Measurements from ENCODE around the gene KLC1.

The KLC1 gene

DNA sequence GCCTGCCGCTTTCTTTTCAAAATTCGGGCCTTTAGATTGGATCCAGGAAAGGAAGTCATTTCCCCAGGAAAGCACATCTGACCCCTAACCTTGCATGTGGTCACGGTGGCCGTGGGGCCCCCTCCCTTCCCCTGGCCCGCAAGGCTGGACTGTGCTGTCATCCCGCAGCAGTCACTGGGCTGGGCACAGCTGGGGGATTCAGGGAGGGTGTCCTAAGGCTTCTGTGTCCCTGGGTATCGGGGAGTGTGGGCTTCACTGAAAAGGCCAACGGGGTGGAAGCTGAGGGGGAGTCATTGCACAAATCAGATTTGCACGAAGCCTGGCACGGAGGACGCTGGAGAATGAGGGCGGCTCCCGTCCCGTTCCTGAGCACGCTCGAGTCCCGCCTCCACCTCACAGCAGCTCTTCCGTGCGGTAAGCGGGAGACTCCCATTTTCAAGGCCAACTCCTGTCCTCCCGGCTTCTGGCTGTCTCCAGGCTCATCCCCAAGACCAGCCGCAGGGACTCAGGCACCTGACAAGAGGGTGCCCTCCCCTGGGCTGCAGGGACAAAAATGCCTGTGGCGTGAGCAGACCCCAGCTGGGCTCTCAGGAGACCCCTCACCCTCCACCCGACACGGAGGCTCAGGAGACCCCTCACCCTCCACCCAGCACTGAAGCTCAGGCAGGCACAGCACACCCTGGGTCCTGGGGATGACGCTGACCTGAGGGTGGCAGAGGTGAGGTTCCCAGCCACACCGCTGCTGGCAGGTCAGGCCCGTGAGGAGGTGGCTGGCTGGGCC, 76.7 kb downstream of the KLC1 start:
- no peak overlapping the region for H3K4me3 Mint-ChIP-seq
- no peaks in the 10 kb centered on the region for H3K9me3 Mint-ChIP-seq
- peaks cover under 1% of the 10 kb centered on the region for H3K4me1 Mint-ChIP-seq (ENCODE audit: low read depth)
- H3K36me3 Mint-ChIP-seq (ENCODE audit: low read depth), result peaks cover 91% of the 10 kb centered on the region
- H3K27me3 Mint-ChIP-seq, result no peaks in the 10 kb centered on the region
- peak overlapping the region; percentile 67 for H3K27ac Mint-ChIP-seq
- DNase-seq, result no peak

DNA sequence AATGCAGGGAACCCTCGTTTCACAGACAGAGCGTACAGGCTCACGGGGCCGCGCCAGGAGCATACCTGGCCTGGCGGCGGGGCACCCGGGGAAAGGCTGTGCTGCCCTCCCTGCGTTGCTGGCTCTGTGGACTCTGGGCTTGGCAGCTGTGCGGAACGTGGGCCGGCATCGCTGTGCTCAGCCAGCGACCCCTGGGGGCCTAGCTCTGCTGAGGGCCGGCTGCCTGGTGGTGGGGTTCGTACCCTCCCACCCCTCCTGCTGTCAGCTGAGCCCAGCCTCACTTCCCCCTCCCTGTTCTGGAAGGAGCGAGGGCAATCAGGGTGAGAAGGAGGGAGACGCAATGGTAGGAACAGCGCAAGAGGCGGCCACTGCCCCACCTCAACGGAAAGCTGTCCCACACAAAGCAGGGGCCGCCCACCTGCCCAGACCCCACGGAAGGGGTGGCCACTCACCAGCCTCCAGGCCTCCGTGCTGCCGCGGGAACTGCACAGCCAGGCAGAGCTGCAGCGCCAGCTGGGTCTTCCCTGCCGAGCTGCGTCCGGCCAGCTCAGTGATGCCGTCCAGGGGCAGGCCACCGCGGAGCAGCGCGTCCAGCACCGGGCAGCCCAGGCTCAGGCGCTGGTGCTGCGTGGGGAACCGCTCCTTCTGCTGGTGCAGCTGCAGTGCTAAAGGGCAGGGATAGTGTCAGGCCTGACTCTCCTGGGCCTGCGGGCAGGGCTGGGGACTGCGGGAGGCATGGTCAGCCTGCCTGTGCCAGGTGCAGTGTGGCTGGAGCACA, 77.7 kb downstream of the KLC1 start:
- Mint-ChIP-seq H3K4me1 (ENCODE audit: low read depth) (peaks cover 8% of the 10 kb centered on the region), H3K27ac (no peak overlapping the region)
- no peak for DNase-seq

DNA sequence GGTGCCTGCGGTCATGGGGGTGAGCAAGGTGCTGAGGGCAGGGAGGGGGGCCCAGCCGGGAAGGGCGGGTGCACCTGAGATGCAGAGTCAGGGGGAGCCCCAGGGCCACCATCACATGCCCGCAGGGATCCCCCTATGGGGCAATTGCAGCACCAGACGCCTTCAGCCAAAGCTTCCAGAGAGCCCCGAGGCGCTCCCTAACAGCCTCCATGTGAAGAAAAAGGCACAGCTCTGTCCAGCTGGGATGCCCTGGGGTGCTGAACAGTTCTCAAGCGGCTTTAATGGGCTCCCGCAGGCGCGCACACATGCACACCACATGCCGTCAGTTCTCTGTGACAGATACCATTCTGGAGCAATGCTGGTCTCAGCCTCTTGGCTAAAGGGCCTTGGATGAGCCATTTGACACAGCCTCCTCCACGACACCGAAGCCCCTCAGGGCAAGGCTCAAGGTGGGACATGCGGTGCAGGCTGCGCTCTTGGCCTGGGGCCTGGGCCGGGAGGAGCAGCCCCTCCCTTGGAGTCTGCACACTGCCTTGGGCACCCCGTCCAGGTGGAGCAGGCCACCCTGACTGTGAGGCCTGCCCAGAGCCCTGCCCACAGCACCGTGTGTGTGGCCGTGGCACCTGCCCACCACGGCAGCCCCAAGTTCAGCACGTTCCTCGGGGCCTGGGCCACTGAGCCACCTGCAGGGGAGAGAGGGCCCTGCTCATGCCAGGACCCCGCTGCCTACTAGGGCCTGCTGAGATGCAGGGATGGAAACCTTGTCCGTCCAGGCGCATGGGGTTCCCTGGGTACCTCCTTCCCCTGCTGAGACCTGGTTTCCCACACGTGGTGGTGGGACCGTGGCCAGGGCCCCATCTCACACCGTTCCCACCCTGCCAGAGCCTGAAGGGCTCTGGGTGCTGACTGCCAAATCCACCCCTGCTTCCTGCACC, 78.6 kb downstream of the KLC1 start:
- H3K36me3 Mint-ChIP-seq (ENCODE audit: low read depth), result peaks cover 91% of the 10 kb centered on the region
- no peaks in the 10 kb centered on the region for H3K27me3 Mint-ChIP-seq
- peak overlapping the region; percentile 40 for H3K27ac Mint-ChIP-seq
- peaks cover 14% of the 10 kb centered on the region for H3K4me1 Mint-ChIP-seq (ENCODE audit: low read depth)
- no peak overlapping the region for H3K4me3 Mint-ChIP-seq
- H3K9me3 Mint-ChIP-seq, result no peaks in the 10 kb centered on the region
- DNase-seq, result no peak

More for the DNA sequence above, 77.7 kb downstream of the KLC1 start:
- Mint-ChIP-seq H3K36me3 (ENCODE audit: low read depth) (peaks cover 92% of the 10 kb centered on the region), H3K9me3 (no peaks in the 10 kb centered on the region), H3K4me3 (no peak overlapping the region), H3K27me3 (no peaks in the 10 kb centered on the region)

DNA sequence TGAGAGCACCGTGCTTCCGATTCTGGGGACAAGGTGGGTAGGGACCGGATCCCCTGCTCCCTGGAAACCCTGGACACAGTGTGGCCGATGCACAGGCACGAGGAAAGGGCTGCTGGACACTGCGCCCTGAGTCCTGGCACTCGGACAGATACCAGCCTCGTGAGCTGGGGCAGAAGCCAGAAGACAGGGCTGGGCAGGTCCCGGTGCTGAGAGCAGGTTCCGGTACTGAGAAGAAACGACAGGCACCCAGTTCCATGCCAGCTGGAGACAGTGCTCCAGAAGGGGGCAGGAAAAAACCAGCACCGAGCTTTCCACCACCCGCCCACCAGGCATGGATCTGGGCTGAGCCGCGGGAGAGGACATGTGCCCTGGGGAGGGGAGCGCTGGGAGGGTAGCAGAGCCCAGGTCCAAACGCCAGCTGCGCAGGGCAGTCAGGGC, 79.8 kb downstream of the KLC1 start:
- H3K36me3 Mint-ChIP-seq (ENCODE audit: low read depth), result peaks cover 91% of the 10 kb centered on the region
- peak overlapping the region; percentile 72 for H3K27ac Mint-ChIP-seq
- H3K9me3 Mint-ChIP-seq, result no peaks in the 10 kb centered on the region
- no peak for DNase-seq
- no peak overlapping the region for H3K4me3 Mint-ChIP-seq
- H3K4me1 Mint-ChIP-seq (ENCODE audit: low read depth), result peaks cover 26% of the 10 kb centered on the region
- no peaks in the 10 kb centered on the region for H3K27me3 Mint-ChIP-seq

DNA sequence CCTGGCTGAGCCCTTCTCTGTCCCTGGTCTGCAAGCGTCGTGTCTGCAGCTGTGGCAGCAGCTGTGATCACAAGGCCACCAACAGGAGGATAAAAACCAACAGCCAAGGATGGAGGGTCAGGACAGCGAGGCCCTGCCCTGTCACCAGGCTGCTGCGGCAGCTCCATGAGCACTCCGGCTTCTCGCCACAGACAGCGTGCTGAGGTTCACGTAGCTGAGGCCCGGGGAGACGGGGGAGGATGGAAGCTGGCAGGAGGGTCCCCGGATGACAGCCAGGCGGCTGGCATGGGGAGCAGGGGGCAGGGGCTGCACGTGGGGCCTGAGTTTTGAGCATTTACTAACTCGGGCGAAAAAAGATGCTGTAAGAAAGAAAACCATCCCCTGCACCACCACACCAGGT, 80.8 kb downstream of the KLC1 start:
- peaks cover 31% of the 10 kb centered on the region for H3K4me1 Mint-ChIP-seq (ENCODE audit: low read depth)
- H3K36me3 Mint-ChIP-seq (ENCODE audit: low read depth), result peaks cover 90% of the 10 kb centered on the region
- no peak overlapping the region for H3K4me3 Mint-ChIP-seq
- no peak overlapping the region for H3K27ac Mint-ChIP-seq
- H3K9me3 Mint-ChIP-seq, result no peaks in the 10 kb centered on the region
- no peak for DNase-seq
- no peaks in the 10 kb centered on the region for H3K27me3 Mint-ChIP-seq

DNA sequence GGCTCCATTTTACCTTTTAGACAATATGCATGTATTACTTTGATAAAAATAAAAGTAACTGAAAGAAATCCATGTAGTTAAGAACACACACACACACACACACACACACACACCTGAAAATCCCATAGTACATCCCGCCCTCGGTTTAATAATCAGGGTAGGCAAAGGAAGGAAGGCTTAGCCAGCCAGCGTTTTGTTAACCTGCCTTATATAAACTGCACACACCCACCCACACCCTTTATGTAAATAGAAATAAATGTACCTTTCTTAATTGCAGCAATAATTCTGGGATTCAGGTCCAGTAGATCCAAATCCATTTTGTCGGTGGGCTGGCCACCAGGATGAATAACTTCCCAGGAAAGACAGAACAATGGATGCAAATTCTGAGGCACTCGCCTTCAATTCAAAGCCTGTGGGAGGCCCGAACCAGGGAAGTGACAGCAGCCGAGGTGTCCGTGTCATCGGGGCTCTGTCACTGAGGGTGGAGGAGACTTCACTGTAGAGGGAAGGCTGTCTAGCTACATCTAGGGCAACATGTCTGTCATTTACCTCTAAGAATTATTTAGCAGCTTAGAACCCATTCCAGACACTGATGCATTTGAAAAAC, 81.9 kb downstream of the KLC1 start:
- Mint-ChIP-seq H3K27ac (peak overlapping the region; percentile 55), H3K27me3 (no peaks in the 10 kb centered on the region), H3K36me3 (ENCODE audit: low read depth) (peaks cover 83% of the 10 kb centered on the region), H3K9me3 (no peaks in the 10 kb centered on the region), H3K4me3 (no peak overlapping the region), H3K4me1 (ENCODE audit: low read depth) (peaks cover 34% of the 10 kb centered on the region)
- no peak for DNase-seq

DNA sequence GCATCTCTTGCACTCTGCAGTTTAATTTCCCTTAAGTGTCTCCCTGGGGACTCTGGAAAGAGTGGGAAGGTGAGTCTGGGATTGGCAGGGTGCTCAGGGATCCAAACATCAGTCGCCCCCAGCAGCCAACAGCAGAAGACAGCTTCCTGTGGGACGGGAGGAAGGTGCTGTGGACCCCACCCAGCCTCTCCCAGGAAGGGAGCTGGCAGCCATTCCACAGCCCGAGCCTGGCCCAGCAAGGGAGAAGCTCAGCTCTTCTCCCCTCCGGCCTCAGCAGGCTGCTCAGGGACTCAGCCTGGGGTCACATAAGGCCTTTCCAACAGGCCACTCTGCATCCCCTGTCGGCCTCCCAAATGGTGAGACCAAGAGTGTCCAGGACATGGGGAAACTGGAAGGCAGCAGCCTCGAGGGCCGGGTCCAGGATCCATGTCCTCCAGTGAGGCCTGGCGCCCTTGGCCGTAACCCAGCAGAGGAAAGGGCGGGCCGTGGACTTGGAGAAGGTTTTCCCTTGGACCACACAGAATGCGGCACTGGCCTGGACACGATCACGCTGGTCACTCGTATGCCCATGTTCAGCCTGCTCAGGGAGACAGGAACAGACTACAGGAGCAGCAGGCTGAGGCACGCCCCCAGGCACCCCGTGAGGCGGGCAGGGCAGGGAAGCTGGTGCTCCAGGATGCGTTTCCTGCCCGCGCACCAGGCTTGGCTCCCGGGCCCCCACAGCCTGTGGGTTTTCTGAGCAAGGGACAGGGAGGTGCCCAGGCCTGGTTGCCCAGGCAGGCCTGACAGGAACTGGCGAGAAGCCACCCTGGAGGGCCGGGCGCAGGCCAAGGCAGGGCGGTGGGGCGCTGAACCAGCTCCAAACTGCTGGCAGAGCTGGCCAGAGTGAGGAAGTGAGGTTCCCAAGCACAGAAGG, 82.8 kb downstream of the KLC1 start:
- no peak for DNase-seq
- H3K27ac Mint-ChIP-seq, result peak overlapping the region; percentile 96
- H3K4me1 Mint-ChIP-seq (ENCODE audit: low read depth), result peaks cover 38% of the 10 kb centered on the region
- no peaks in the 10 kb centered on the region for H3K27me3 Mint-ChIP-seq
- H3K36me3 Mint-ChIP-seq (ENCODE audit: low read depth), result peaks cover 74% of the 10 kb centered on the region
- H3K4me3 Mint-ChIP-seq, result no peak overlapping the region
- no peaks in the 10 kb centered on the region for H3K9me3 Mint-ChIP-seq

DNA sequence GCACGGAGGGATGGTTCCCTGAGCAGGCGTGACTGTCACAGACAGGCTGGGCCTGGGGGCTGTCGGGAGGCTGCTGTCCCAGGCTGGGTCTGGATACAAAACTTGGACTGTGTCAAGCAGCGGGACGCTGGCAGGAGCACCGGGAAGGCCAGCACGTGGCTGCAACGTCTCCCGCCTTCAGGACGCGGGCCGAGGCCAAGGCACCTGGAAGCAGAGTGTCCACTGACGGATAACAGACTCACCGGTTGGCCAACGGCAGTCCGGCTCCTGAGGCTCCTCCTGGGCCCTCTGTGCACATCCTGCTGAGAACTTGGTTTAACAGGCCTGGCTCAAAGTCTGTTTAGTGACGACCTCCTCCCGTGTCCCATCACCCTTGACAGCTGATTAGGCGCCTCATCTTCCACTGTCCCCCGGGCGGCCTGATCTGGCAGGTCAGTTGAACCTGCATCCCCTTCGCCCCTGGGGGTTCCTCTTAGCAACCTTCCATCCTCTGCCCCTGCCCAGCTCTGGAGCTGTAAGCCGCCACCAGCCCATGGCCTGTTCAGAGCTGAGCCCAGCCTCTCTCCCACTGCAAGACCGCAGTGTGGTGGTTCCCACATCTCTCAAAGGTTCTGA, 83.7 kb downstream of the KLC1 start:
- Mint-ChIP-seq H3K9me3 (no peaks in the 10 kb centered on the region), H3K4me3 (peak overlapping the region; percentile 18), H3K27me3 (no peaks in the 10 kb centered on the region), H3K36me3 (ENCODE audit: low read depth) (peaks cover 67% of the 10 kb centered on the region), H3K27ac (peak overlapping the region; percentile 96), H3K4me1 (ENCODE audit: low read depth) (peaks cover 48% of the 10 kb centered on the region)
- DNase-seq, result no peak

DNA sequence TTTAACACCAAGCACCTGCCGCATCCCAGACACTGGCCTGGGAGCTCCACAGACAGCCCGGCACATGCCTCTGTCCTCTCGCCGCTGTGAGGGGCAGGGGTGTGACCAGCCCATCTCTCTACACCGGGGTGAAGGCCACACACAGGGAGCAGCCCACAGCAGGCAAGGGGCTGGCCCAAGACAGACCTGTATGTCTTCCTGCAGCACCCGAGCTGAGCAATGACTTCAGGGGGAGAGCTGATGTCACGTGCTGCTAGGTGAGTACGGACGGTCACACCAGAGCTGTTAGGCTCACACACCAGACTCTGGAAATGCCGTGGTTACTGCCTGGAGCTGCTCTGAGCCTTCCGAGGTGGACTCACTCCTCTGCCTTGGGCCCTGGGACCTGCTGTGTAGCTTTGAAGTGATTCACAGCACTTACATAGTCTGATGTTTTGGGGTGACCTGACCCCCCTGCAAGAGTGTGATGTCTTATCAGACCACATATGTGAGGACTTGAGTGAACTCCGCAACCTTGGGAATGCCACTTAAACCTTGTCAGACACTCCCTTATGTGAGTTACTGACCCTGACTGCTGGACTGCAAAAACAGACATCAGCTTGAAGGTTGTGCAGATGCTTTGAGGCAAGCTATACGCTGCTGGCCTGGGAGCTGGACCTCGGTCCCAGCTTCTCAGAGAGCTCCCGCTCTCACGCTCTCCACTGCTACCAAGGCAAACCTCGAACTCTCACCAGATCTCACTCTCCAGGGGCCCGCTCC, 84.5 kb downstream of the KLC1 start:
- H3K9me3 Mint-ChIP-seq, result no peaks in the 10 kb centered on the region
- DNase-seq, result no peak
- peak overlapping the region; percentile 85 for H3K4me3 Mint-ChIP-seq
- H3K27me3 Mint-ChIP-seq, result no peaks in the 10 kb centered on the region
- peaks cover 51% of the 10 kb centered on the region for H3K4me1 Mint-ChIP-seq (ENCODE audit: low read depth)
- H3K27ac Mint-ChIP-seq, result peak overlapping the region; percentile 96
- H3K36me3 Mint-ChIP-seq (ENCODE audit: low read depth), result peaks cover 61% of the 10 kb centered on the region

DNA sequence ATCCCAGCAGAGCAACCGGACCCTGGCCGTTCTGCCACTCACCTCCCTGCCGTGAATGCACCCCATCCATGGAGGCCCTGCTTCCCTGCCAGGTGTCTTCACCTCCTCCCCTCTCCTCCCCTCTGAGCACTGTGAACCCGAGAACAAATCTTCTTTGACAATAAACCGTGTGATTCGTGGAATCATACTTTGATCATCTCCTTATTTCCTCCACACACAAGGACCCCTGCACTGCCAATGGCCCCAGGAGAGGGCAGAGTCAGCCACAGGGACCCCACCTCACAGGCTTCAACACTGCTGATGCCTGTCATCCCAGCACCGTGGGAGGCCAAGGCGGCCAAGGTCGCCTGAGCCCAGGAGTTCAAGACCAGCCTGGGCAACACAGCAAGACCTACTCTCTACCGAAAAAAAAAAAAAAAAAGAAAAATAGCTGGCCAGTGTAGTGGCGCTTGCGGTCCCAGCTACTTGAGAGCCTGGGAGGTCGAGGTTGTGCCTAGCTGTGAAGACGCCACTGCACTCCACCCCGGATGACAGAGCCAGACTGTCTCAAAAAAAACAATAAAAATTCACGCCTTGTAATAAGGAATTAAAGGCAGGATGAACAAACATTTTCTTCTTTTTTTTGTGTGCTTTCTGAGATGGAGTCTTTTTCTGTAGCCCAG, 85.2 kb downstream of the KLC1 start:
- Mint-ChIP-seq H3K36me3 (ENCODE audit: low read depth) (peaks cover 53% of the 10 kb centered on the region), H3K4me1 (ENCODE audit: low read depth) (peaks cover 56% of the 10 kb centered on the region), H3K4me3 (peak overlapping the region; percentile 85), H3K27me3 (no peaks in the 10 kb centered on the region), H3K9me3 (no peaks in the 10 kb centered on the region), H3K27ac (peak overlapping the region; percentile 96)
- no peak for DNase-seq

DNA sequence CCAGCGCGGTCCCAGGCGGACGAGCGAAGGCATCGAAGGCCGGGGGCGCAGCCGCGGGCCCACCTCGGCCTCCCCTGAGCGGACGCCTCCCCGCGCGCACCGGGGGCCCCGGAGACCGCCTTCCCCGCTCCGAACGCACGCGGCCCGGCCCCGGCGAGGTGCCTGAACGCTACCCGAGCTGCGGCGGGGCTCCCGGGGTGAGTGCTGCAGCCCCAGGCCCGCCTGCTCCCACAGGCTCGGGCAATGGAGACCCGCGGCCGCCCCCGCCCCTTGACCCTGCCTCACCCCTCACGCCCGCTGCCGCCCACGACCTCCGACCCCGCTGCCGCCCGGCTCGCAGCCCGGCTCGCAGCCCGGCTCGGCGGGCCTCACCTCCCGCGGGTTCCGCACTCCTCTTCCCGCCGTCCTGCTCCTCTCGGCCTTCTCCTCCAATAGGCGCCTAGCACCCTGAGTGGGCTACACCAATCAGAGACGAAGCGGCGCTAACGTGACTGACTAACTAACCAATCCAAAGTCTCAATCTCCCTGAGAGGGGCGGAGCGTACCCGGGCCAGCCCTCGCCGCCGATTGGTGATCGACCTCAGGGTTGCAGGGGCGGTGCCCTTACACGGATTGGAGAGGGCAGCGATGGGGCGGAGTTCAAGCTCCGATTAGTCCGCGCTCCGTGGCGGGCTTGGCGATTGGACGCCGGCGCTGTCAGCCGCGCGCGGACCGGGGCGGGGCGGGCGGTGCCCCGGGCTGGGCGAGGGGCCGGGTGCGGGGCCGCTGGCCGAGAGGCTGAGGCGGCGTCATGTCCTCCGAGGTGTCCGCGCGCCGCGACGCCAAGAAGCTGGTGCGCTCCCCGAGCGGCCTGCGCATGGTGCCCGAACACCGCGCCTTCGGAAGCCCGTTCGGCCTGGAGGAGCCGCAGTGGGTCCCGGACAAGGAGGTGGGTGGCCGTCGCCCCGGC, 86.3 kb downstream of the KLC1 start, which contains the start of the genes XRCC3 and ZFYVE21:
Gene XRCC3, minus strand, starts transcription at position 400 of the 949 bp plus-strand sequence. CDS start 4,364 bp downstream, outside the sequence.
Gene ZFYVE21, plus strand, starts transcription at position 759 of the 949 bp plus-strand sequence. Its CDS starts 32 bp downstream, at position 791.
- Mint-ChIP-seq H3K36me3 (ENCODE audit: low read depth) (peaks cover 42% of the 10 kb centered on the region), H3K4me3 (peak within 1 kb of the TSS; percentile 85), H3K27me3 (no peaks in the 10 kb centered on the region), H3K27ac (peak within 1 kb of the TSS; percentile 96), H3K4me1 (ENCODE audit: low read depth) (peaks cover 68% of the 10 kb centered on the region), H3K9me3 (no peaks in the 10 kb centered on the region)
- DNase-seq, result peak; percentile 99
